Activated CD4-positive, alpha-beta T cell treated with anti-CD3 and anti-CD28 coated beads, Interleukin-2, amount 10 ng/mL, durations not matched to agents 7 days and 5 days (primary cell): ENCODE results near the gene NOP56. TPM values are rescaled to one million over a fixed set of nuclear protein-coding genes. Genes with fewer than 3 reads are reported as not detected.
"Not testable (repeated sequence)": the region's sequence is repeated elsewhere in the genome, so short reads cannot be mapped to it uniquely, and the experiment has no call there.

Experiments used
- CTCF ChIA-PET: fragments of 350-600 bp; sonication (Branson Sonifier 250); formaldehyde crosslinking; loops from one replicate; lab custom pipeline; 2021; ENCODE audit warnings: antibody characterized with exemption; lab: Charles Lee
- POLR2A ChIA-PET: fragments of 350-600 bp; sonication (Branson Sonifier 250); formaldehyde crosslinking; loops from one replicate; lab custom pipeline; 2021; ENCODE audit warnings: antibody characterized with exemption; lab: Charles Lee
- DNase-seq: peaks from one replicate; pipeline ENCODE4 v3.0.0-alpha.2; 2020
- H3K27ac Mint-ChIP-seq: one replicate; pipeline ENCODE4 v1.8.0; 2021; ENCODE audit warnings: mild to moderate bottlenecking, moderate library complexity, mixed read lengths
- H3K27me3 Mint-ChIP-seq: one replicate; pipeline ENCODE4 v1.8.0; 2021; ENCODE audit warnings: mixed read lengths
- H3K36me3 Mint-ChIP-seq: one replicate; pipeline ENCODE4 v1.8.0; 2021; ENCODE audit warnings: low read depth, mixed read lengths
- H3K4me1 Mint-ChIP-seq: one replicate; pipeline ENCODE4 v1.8.0; 2021; ENCODE audit warnings: mixed read lengths
- H3K4me3 Mint-ChIP-seq: one replicate; pipeline ENCODE4 v1.8.0; 2021; ENCODE audit warnings: mild to moderate bottlenecking, moderate library complexity, mixed read lengths
- H3K9me3 Mint-ChIP-seq: one replicate; pipeline ENCODE4 v1.8.0; 2021; ENCODE audit warnings: mixed read lengths
- total RNA-seq, 2 experiments: library from RNA; stranded (reverse); gene quantifications; one replicate each; pipeline ENCODE4 v1.2.3, GENCODE V29; 2021

The NOP56 gene
- total RNA-seq, 2 experiments from 2014 or later = 382 to 387 TPM

GRCh38 chr20:2691663-2692035 lies 39.2 kb downstream of the NOP56 start:
- Mint-ChIP-seq H3K4me1 (peaks cover 22% of the 10 kb centered on the region), H3K4me3 (peak overlapping the region; percentile 72), H3K9me3 (no peaks in the 10 kb centered on the region), H3K36me3 (no peaks in the 10 kb centered on the region), H3K27ac (peak overlapping the region; percentile 16), H3K27me3 (peaks cover 56% of the 10 kb centered on the region)
- ChIA-PET POLR2A (no interaction called here), CTCF (interaction anchor here (1.0 kb wide), 1 partner anchor 60 kb away, joined by 3 read pairs; no protein-coding TSS in a partner anchor)
- no peak for DNase-seq

GRCh38 chr20:2692036-2692885 lies 39.8 kb downstream of the NOP56 start, which contains the start of gene EBF4:
TSS of gene EBF4 (plus strand) at chr20:2692780. CDS start at chr20:2693646, 866 bp downstream.
- DNase-seq = no peak
- peak within 1 kb of the TSS; percentile 22 for H3K27ac Mint-ChIP-seq
- H3K9me3 Mint-ChIP-seq = no peaks in the 10 kb centered on the region
- ChIA-PET POLR2A (no interaction called here), CTCF (interaction anchor here (1.0 kb wide), 1 partner anchor 60 kb away, joined by 3 read pairs; no protein-coding TSS in a partner anchor)
- H3K27me3 Mint-ChIP-seq = peaks cover 60% of the 10 kb centered on the region
- H3K4me3 Mint-ChIP-seq = peak within 1 kb of the TSS; percentile 72
- no peaks in the 10 kb centered on the region for H3K36me3 Mint-ChIP-seq
- H3K4me1 Mint-ChIP-seq = peaks cover 22% of the 10 kb centered on the region

DNA sequence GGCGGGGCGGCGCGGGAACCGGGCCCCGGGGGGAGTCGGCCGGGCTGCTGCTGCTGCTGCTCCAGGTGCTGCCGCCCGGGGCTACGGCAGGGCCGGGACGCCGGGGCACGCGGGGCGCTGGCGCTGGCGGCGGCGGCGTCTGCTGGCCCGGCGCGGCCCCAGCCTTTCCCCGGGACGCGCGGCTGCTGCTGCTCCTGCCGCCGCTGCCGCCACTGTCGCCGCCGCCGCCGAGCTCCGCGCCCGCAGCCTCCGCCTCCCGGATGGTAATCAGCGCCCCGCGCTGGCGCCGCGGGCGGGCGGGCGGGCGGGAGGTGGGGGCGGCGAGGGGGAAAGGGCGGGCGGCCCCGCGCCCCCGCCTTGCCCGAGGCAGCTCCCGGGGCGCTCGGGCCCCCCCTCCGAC lies 40.5 kb downstream of the NOP56 start:
- ChIA-PET POLR2A (no interaction called here), CTCF (no interaction called here)
- Mint-ChIP-seq H3K4me1 (peaks cover 17% of the 10 kb centered on the region), H3K9me3 (no peaks in the 10 kb centered on the region), H3K27me3 (peaks cover 60% of the 10 kb centered on the region), H3K4me3 (no peak overlapping the region), H3K27ac (no peak overlapping the region), H3K36me3 (no peaks in the 10 kb centered on the region)
- DNase-seq = no peak

DNA sequence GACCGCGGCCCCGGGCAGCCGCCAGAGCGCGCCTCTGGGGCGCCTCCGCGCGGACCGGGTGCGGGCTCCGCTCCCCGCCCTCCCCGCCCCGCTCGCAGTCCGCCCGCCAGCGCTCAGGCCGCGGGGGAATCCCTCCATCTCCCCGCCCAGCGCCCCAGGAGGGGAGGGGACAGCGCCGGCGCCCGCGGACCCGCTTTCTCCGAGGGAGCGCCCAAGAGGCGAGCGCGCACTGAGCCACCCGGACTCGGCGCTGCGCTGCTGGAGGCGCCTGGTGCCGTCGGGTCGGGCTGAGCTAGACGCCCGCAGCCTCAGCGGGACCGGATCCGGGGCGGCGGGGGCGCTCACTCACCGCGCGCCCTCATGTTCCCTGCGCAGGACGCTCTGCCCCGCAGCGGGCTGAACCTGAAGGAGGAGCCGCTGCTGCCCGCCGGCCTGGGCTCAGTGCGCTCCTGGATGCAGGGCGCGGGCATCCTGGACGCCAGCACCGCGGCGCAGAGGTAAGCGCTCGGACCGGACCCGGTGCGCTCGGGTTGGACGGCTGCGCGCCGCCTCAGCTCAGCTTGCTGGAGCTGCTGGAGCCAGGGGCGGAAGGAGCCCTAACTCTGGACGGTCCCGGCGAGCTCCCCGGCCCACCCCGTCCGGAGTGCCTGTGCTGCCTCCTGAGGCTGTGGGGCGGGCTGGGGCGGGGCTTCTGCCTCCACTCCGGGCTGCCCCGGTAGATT lies 41.0 kb downstream of the NOP56 start:
- H3K4me1 Mint-ChIP-seq = peaks cover 11% of the 10 kb centered on the region
- H3K27ac Mint-ChIP-seq = no peak overlapping the region
- POLR2A ChIA-PET = no interaction called here
- DNase-seq = peak; percentile 24
- no peak overlapping the region for H3K4me3 Mint-ChIP-seq
- H3K9me3 Mint-ChIP-seq = no peaks in the 10 kb centered on the region
- CTCF ChIA-PET = interaction anchor here (1.4 to 1.9 kb wide), 2 partner anchors 9 to 60 kb away, joined by 3 to 7 read pairs; no protein-coding TSS in a partner anchor
- peaks cover 60% of the 10 kb centered on the region for H3K27me3 Mint-ChIP-seq
- no peaks in the 10 kb centered on the region for H3K36me3 Mint-ChIP-seq

DNA sequence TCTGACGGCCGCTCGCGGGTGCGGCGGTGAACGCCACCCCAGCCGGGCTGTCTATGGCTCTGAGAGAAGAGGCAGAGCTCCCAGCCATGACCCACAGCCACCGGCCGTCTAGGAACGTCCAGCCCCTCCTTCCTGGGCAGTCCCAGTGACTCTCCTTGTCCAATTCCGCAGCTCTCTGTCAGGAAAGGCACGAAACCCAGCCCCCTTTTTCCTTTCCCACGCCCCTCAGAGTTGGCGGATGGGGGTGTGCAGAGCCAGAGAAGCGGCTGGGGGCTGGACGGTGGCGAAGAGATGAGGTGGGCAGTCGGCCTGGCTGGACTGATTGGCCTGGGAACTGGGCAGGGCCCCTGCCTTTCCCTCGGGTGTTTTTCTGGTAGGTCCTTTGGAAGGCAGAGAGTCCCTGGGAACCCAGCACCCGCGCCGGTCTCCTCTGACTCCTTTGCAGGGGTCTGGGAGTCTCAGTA lies 41.6 kb downstream of the NOP56 start:
- H3K9me3 Mint-ChIP-seq = no peaks in the 10 kb centered on the region
- H3K27ac Mint-ChIP-seq = no peak overlapping the region
- POLR2A ChIA-PET = no interaction called here
- H3K4me3 Mint-ChIP-seq = peak overlapping the region; percentile 13
- CTCF ChIA-PET = interaction anchor here (0.8 to 1.9 kb wide), 3 partner anchors 9 to 105 kb away, joined by 3 to 7 read pairs (median 3); no protein-coding TSS in a partner anchor
- H3K4me1 Mint-ChIP-seq = peaks cover 9% of the 10 kb centered on the region
- H3K27me3 Mint-ChIP-seq = peaks cover 60% of the 10 kb centered on the region
- no peaks in the 10 kb centered on the region for H3K36me3 Mint-ChIP-seq
- DNase-seq = no peak

DNA sequence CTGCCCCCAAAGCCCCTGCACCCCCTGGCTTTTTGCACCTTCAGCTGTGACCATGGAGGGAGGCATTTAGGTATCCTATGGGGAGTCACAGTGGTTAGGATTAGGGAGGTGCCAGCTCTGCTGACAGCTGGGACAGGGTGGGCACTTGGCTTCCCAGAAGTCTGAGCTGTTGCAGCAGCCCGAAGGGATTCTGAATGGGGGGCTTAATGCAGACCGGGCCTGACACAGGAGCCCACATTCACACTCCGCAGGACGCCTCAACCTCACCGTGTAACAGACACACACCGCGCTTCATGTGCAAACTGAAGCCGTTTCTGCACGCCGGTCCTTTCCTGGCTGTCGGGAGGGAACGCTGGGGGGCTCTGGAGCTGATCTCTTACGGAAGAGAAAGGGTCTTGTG lies 42.1 kb downstream of the NOP56 start:
- Mint-ChIP-seq H3K4me3 (no peak overlapping the region), H3K36me3 (no peaks in the 10 kb centered on the region), H3K27me3 (peaks cover 57% of the 10 kb centered on the region), H3K9me3 (no peaks in the 10 kb centered on the region), H3K4me1 (peaks cover 9% of the 10 kb centered on the region), H3K27ac (no peak overlapping the region)
- DNase-seq = no peak
- ChIA-PET POLR2A (no interaction called here), CTCF (interaction anchor here (0.8 to 1.9 kb wide), 3 partner anchors 10 to 104 kb away, joined by 3 to 7 read pairs (median 3); no protein-coding TSS in a partner anchor)

DNA sequence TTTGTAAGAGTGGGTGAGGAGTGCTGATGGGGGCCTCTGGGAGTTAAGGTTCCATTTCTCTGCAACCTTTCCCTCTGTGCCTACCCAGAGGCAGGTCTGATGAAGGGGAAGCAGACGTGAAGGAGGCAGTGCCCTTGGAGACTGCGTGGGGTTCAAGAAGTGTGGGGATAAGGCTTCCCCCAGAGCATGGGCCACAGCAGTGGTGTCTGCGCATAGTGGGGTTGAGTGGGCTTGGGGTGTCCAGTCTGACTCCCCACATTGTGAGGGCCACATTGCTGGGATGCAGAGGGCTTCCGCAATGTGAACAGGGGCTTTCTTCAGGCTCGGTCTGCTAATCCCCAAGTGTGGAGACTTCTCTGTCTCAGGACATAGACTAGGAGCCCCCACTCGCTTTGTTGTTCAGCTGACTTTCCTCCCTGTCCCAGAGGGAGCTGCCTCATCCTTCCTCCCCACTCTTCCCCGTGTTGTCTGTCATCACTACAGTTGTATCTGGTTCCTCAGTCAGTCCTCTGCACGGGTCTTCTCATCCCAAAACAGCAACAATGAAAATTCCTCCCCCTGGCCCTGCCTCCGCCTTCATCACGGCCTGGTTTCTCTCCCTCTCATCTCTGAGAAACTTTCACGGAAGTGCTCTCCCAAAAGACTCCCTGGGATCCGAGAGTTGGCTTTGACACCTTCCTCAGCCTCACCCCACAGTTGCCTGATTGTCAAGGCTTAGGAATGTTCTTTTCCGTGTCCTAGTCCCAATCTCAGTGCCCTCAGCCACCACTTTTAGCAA lies 43.0 kb downstream of the NOP56 start:
- Mint-ChIP-seq H3K4me3 (no peak overlapping the region), H3K36me3 (no peaks in the 10 kb centered on the region), H3K27ac (no peak overlapping the region), H3K27me3 (peaks cover 52% of the 10 kb centered on the region), H3K4me1 (peaks cover 9% of the 10 kb centered on the region), H3K9me3 (no peaks in the 10 kb centered on the region)
- no peak for DNase-seq
- POLR2A ChIA-PET = no interaction called here
- CTCF ChIA-PET = interaction anchor here (0.8 to 1.9 kb wide), 3 partner anchors 11 to 103 kb away, joined by 3 to 7 read pairs (median 3); no protein-coding TSS in a partner anchor

DNA sequence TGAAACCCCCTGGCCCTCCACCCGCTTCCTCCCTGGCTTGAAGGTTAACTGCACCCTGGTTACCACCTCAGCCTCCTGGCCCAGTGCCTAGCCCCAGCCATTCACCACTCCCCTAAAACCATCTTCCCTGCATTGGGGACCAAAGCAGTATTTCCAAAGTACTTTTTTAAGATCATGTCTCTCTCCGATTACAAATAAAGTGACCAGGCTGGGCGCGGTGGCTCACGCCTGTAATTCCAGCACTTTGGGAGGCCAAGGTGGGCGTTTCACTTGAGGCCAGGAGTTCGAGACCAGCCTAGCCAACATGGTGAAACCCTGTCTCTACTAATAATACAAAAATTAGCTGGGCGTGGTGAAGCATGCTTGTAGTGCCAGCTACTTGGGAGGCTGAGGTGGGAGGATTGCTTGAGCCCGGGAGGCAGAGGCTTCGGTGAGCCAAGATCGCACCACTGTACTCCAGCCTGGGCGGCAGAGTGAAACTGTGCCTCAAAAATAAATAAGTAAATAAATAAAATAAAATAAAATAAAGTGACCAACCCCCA lies 43.6 kb downstream of the NOP56 start:
- H3K36me3 Mint-ChIP-seq, POLR2A ChIA-PET, H3K9me3 Mint-ChIP-seq, H3K4me3 Mint-ChIP-seq, H3K27ac Mint-ChIP-seq, H3K4me1 Mint-ChIP-seq, DNase-seq: not testable (repeated sequence)
- H3K27me3 Mint-ChIP-seq = peaks cover 51% of the 10 kb centered on the region
- CTCF ChIA-PET = interaction anchor here (1.3 kb wide), 1 partner anchor 57 kb away, joined by 3 read pairs; no protein-coding TSS in a partner anchor

- H3K4me3 Mint-ChIP-seq = no peak overlapping the region
- no peak for DNase-seq
- no peaks in the 10 kb centered on the region for H3K9me3 Mint-ChIP-seq
- H3K27me3 Mint-ChIP-seq = peaks cover 45% of the 10 kb centered on the region
- H3K27ac Mint-ChIP-seq = no peak overlapping the region
- ChIA-PET CTCF (interaction anchor here (1.3 kb wide), 1 partner anchor 56 kb away, joined by 3 read pairs; no protein-coding TSS in a partner anchor), POLR2A (no interaction called here)
- H3K36me3 Mint-ChIP-seq = no peaks in the 10 kb centered on the region
- H3K4me1 Mint-ChIP-seq = peaks cover 6% of the 10 kb centered on the region
These were observed 44.2 kb downstream of the NOP56 start for GRCh38 chr20:2696646-2697045.

GRCh38 chr20:2697768-2698167 lies 45.3 kb downstream of the NOP56 start:
- no peak overlapping the region for H3K4me3 Mint-ChIP-seq
- ChIA-PET CTCF (interaction anchor here (0.9 to 1.7 kb wide), 2 partner anchors 9 to 10 kb away, joined by 3 to 6 read pairs; no protein-coding TSS in a partner anchor), POLR2A (no interaction called here)
- H3K4me1 Mint-ChIP-seq = no peaks in the 10 kb centered on the region
- H3K27me3 Mint-ChIP-seq = peaks cover 39% of the 10 kb centered on the region
- no peak for DNase-seq
- no peaks in the 10 kb centered on the region for H3K36me3 Mint-ChIP-seq
- no peaks in the 10 kb centered on the region for H3K9me3 Mint-ChIP-seq
- H3K27ac Mint-ChIP-seq = no peak overlapping the region

DNA sequence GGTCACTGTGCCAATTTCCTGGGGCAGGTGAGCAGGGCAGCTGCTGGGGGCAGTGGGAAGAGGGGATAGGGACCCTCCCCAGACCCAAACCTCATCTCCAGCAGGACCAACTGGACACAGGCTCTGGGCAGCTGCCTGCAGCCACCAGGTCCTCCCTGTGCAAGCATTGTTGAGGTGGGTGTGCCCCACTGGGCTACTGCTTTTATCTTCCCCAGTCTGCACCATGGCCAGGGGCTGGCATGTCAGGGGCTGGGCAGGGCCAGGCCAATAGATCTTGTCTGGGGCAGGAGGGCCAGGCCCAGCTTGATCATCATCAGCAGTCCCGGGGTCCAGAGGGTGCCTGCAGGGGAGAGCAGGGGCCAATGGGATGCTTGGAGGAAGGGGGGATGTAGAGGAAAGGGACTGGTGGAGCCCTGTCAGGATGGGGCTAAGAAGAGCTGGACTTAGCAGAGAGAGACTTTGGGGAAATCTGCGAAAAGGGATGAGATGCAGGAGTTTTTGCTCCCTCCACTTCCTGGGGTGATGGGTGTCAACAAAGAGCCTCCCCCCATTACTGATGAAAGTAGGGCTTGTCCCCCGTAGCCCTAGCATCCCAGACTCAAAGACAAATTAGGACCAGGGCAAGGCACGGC lies 45.9 kb downstream of the NOP56 start:
- no peak overlapping the region for H3K27ac Mint-ChIP-seq
- no peak overlapping the region for H3K4me3 Mint-ChIP-seq
- H3K9me3 Mint-ChIP-seq = no peaks in the 10 kb centered on the region
- H3K27me3 Mint-ChIP-seq = peaks cover 39% of the 10 kb centered on the region
- ChIA-PET CTCF (interaction anchor here (1.0 to 1.7 kb wide), 2 partner anchors 9 to 11 kb away, joined by 3 to 6 read pairs; no protein-coding TSS in a partner anchor), POLR2A (no interaction called here)
- no peaks in the 10 kb centered on the region for H3K36me3 Mint-ChIP-seq
- H3K4me1 Mint-ChIP-seq = no peaks in the 10 kb centered on the region
- DNase-seq = no peak
